Heart left ventricle (tissue), 16 donors: ENCODE data around the gene VDR. TPM values are rescaled to one million over a fixed set of nuclear protein-coding genes. Genes with fewer than 3 reads are reported as not detected.

Experiments
- ATAC-seq, 4 donors: fragments of 200-7000 bp; cut with Tn5 transposase; one replicate each; pipeline ENCODE4 v1.9.1; 2020 to 2022; ENCODE audit warnings: moderate library complexity in 4 of 4, mild to moderate bottlenecking in 3 of 4, moderate number of reproducible peaks in 1 of 4
- DNase-seq, 5 donors: peaks; one replicate each; pipeline ENCODE4 v3.0.0-alpha.2; 2020
- H3K27ac ChIP-seq, 12 donors: fragments of 200-600 bp; sonication (generic) in 4 of 12; one replicate each; pipeline versions ENCODE4 v1.5.0 to v1.8.0; 2016 to 2022; ENCODE audit warnings: mild to moderate bottlenecking in 2 of 12
- H3K27me3 ChIP-seq, 9 donors: fragments of 200-600 bp; sonication (generic) in 2 of 9; one replicate each; pipeline versions ENCODE4 v1.5.1 to v1.8.0; 2016 to 2022; ENCODE audit warnings: mild to moderate bottlenecking in 3 of 9
- H3K36me3 ChIP-seq, 9 donors: fragments of 200-600 bp; sonication (generic) in 2 of 9; one replicate each; pipeline versions ENCODE4 v1.5.0 to v1.8.0; 2018 to 2022; ENCODE audit warnings: mild to moderate bottlenecking in 2 of 9
- H3K4me1 ChIP-seq, 12 donors: fragments of 200-600 bp; sonication (generic) in 4 of 12; one replicate each; pipeline versions ENCODE4 v1.5.0 to v1.8.0; 2016 to 2022; ENCODE audit warnings: mild to moderate bottlenecking in 3 of 12
- H3K4me3 ChIP-seq, 12 donors: fragments of 200-600 bp; sonication (generic) in 4 of 12; one replicate each; pipeline versions ENCODE4 v1.5.0 to v1.8.0; 2017 to 2022; ENCODE audit warnings: mild to moderate bottlenecking in 9 of 12, moderate library complexity in 4 of 12
- H3K9me3 ChIP-seq, 12 donors: fragments of 200-600 bp; sonication (generic) in 4 of 12; one replicate each; pipeline versions ENCODE4 v1.5.0 to v1.8.0; 2016 to 2022; ENCODE audit warnings: mild to moderate bottlenecking in 1 of 12
- CTCF ChIP-seq, 12 donors: fragments of 200-600 bp; sonication (generic) in 4 of 12; IDR thresholded peaks; one replicate each; pipeline versions ENCODE4 v1.5.0 to v1.8.0; 2018 to 2022; ENCODE audit warnings: antibody characterized with exemption in 12 of 12, mild to moderate bottlenecking in 5 of 12
- POLR2A ChIP-seq, 2 donors: fragments of 450-650 bp; IDR thresholded peaks; one replicate each; pipeline ENCODE4 v1.6.1; 2017; ENCODE audit warnings: antibody characterized with exemption in 2 of 2, mild to moderate bottlenecking in 2 of 2, moderate library complexity in 2 of 2
- WGBS, 4 donors: extraction: QIAGEN DNeasy Blood & Tissue Kit in 2 of 4; methylation state at CpG; one replicate each; pipeline versions ENCODE4 v1.1.5 to v1.1.7; 2013 to 2018; 5-methylcytosine and 5-hydroxymethylcytosine counted together
- intact Hi-C, 10 donors: fragments of 100-400 bp; cut with DNase I; formaldehyde crosslinking; loops; one replicate each; pipeline versions ENCODE4 v1.11.1 to v1.14.2; 2022
- polyA plus RNA-seq, 2 donors: library from polyadenylated mRNA; stranded (reverse); fragments of 200-250 nt; gene quantifications; one replicate each; pipeline ENCODE4 v1.2.3, GENCODE V29; 2013
- total RNA-seq, 9 donors: library from RNA; depleted of rRNA in 2 of 9; stranded (reverse); fragments of >200 nt in 2 of 9; fragmentation: NEBNext Ultra II Directional in 3 of 9; extraction: Animal tissue kit (Norgen Biotek cat#: 25700) in 3 of 9; gene quantifications; one replicate each; pipeline versions ENCODE4 v1.1.0 to v1.2.4, GENCODE V29; 2016 to 2023
- donor health status: ischemic (EF 13 %, LVEDD 7.1; RV severe dilation, severe dysfunction).
- donor health status: healthy with polysubstance abuse.
- donor health status: DM: no; HTN: yes; CAD: no.
- donor health status: DM: no; HTN: no; CAD: no.
- donor health status: ischemic (EF 25% LVEDD 6.9; RV normal size, moderate dysfunction).
- donor health status: ischemic (EF 25% LVEDD 5.7; RV mildly dilated, moderate dysfunction).
- donor health status: healthy.
- donor health status: DM: yes; HTN: yes; CAD: no.
- donor health status: ischemic (EF 35%, LVEDD 5.7; RV mildly dilated, moderate dysfunction).
- donor health status: nonischemic (EF 11% LVEDD 7.7; RV severe dilation, severe dysfunction).
- donor health status: DM: yes; HTN: yes; CAD: no.
- donor health status: PGD.
- donor health status: ischemic (EF 29% LVEDD 5.4; RV normal size, mild dysfunction).
- donor health status: nonischemic (EF 23%, LVEDD 6.1; RV moderate dilation, normal function).

The VDR gene
- total and polyA plus RNA-seq, 11 donors, result 0.15 to 4.3 (median 0.63) TPM

- no peak overlapping the region for H3K27ac ChIP-seq
- peaks cover 0 to 22% (median 11%) of the 10 kb centered on the region in 12 donors for H3K4me1 ChIP-seq
- no peaks in the 10 kb centered on the region for H3K9me3 ChIP-seq
- intact Hi-C loops, result loop anchor here in 1 of 10 donors (2.0 kb wide), 1 partner anchor 129 kb away; no protein-coding TSS in a partner anchor
- no peak overlapping the region for H3K4me3 ChIP-seq
- no peaks in the 10 kb centered on the region for H3K27me3 ChIP-seq
- WGBS, 4 donors, result 59 to 70% (median 62%) methylated on average over 4 of the region's 4 CpGs
- DNase-seq (no peak), ATAC-seq (no peak)
- no peak for TF ChIP-seq POLR2A (IDR thresholded peaks at IDR 0.05)
- TF ChIP-seq CTCF (IDR thresholded peaks at IDR 0.05), result no peak
- peaks cover 0 to 8% (median 0%) of the 10 kb centered on the region in 9 donors for H3K36me3 ChIP-seq
Observed at GRCh38 chr12:47841910-47842309, 62.9 kb downstream of the VDR start.

GRCh38 chr12:47841501-47841900, 63.3 kb downstream of the VDR start:
- H3K4me1 ChIP-seq, result peaks cover 0 to 22% (median 11%) of the 10 kb centered on the region in 12 donors
- intact Hi-C loops, result loop anchor here in 1 of 10 donors (2.0 kb wide), 1 partner anchor 129 kb away; no protein-coding TSS in a partner anchor
- no peaks in the 10 kb centered on the region for H3K27me3 ChIP-seq
- TF ChIP-seq POLR2A (IDR thresholded peaks at IDR 0.05) (no peak), CTCF (IDR thresholded peaks at IDR 0.05) (no peak)
- no peak overlapping the region for H3K27ac ChIP-seq
- no peak for DNase-seq
- peaks cover 0 to 8% (median 0%) of the 10 kb centered on the region in 9 donors for H3K36me3 ChIP-seq
- WGBS, 4 donors, result 73 to 82% (median 80%) methylated on average over 2 of the region's 2 CpGs
- ATAC-seq, result no peak
- H3K4me3 ChIP-seq, result no peak overlapping the region
- H3K9me3 ChIP-seq, result no peaks in the 10 kb centered on the region

- Histone ChIP-seq H3K36me3 (peaks cover 0 to under 1% (median 0%) of the 10 kb centered on the region in 9 donors), H3K4me1 (peaks cover 0 to 22% (median 11%) of the 10 kb centered on the region in 12 donors), H3K4me3 (no peak overlapping the region), H3K27me3 (no peaks in the 10 kb centered on the region), H3K27ac (no peak overlapping the region), H3K9me3 (no peaks in the 10 kb centered on the region)
- no peak for TF ChIP-seq POLR2A (IDR thresholded peaks at IDR 0.05)
- no peak for TF ChIP-seq CTCF (IDR thresholded peaks at IDR 0.05)
- intact Hi-C loops, result loop anchor here in 1 of 10 donors (2.0 kb wide), 1 partner anchor 128 kb away; no protein-coding TSS in a partner anchor
- no peak for DNase-seq
- WGBS, 4 donors, result 93 to 100% (median 97%) methylated on average over 1 of the region's 1 CpG
- ATAC-seq, result no peak
Observed at GRCh38 chr12:47840571-47840970, 64.2 kb downstream of the VDR start.

GRCh38 chr12:47839214-47839876, 65.4 kb downstream of the VDR start:
- WGBS, 4 donors, result 85 to 94% (median 87%) methylated on average over 6 to 8 of the region's 8 CpGs
- DNase-seq (no peak), ATAC-seq (no peak)
- H3K4me3 ChIP-seq, result no peak overlapping the region
- no peak for TF ChIP-seq CTCF (IDR thresholded peaks at IDR 0.05)
- TF ChIP-seq POLR2A (IDR thresholded peaks at IDR 0.05), result no peak
- intact Hi-C loops, result loop anchor here (2.0 to 10.0 kb wide), 12 partner anchors 37 to 189 kb away; partner anchors contain the start of gene SLC48A1 (in 1 of the 10)
- no peaks in the 10 kb centered on the region for H3K27me3 ChIP-seq
- no peaks in the 10 kb centered on the region for H3K36me3 ChIP-seq
- no peak overlapping the region for H3K27ac ChIP-seq
- H3K4me1 ChIP-seq, result peaks cover 0 to 26% (median 11%) of the 10 kb centered on the region in 12 donors
- H3K9me3 ChIP-seq, result no peaks in the 10 kb centered on the region
